ENCODE measurements around the gene PACSIN2.
"Not testable (repeated sequence)": the region's sequence is repeated elsewhere in the genome, so short reads cannot be mapped to it uniquely, and the experiment has no call there.

Gene PACSIN2

DNA sequence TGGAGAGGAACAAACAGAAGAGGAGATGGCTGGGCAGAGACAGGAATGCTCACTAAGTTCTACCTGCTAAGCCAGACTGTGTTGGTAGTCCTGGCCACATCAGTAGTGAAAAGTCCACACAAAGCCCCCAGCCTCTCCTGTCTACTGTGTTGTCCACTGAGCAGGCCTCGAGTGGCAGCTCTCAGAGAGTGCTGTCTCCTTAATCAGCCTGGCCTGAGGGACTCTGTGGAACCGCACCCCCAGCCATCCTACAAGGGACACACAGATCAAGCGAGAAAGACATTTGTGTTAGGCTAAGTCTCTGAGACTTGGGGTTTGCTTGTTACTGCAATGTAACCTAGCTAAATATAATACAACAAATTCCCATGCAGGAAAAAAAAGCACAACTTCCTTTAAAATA lies 71.0 kb downstream of the PACSIN2 start:
- DNase-seq (ENCODE audit: extremely low read depth, low read depth): no peak
- TF ChIP-seq, protein P1, sequence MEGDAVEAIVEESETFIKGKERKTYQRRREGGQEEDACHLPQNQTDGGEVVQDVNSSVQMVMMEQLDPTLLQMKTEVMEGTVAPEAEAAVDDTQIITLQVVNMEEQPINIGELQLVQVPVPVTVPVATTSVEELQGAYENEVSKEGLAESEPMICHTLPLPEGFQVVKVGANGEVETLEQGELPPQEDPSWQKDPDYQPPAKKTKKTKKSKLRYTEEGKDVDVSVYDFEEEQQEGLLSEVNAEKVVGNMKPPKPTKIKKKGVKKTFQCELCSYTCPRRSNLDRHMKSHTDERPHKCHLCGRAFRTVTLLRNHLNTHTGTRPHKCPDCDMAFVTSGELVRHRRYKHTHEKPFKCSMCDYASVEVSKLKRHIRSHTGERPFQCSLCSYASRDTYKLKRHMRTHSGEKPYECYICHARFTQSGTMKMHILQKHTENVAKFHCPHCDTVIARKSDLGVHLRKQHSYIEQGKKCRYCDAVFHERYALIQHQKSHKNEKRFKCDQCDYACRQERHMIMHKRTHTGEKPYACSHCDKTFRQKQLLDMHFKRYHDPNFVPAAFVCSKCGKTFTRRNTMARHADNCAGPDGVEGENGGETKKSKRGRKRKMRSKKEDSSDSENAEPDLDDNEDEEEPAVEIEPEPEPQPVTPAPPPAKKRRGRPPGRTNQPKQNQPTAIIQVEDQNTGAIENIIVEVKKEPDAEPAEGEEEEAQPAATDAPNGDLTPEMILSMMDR (IDR thresholded peaks at IDR 0.05; ENCODE audit: low read depth, low read length): no peak

DNA sequence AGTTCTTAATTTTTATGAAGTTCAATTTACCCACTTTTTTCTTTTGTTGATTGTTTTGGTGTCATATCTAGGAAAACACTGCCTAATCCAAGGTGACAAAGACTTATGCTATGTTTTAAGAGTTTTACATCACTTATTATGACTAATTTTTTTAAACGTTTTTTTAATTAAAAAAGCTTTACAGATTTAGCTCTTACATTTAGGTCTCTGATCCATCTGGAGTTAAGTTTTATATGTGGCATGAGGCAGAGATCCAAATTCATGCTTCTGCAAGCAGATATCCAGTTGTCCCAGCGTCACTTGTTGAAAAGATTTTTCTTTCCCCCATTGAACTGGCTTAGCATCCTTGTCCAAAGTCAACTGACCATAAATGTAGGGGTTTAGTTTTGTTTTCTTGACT lies 72.6 kb downstream of the PACSIN2 start:
- TF ChIP-seq, protein P1 (IDR thresholded peaks at IDR 0.05; ENCODE audit: low read depth, low read length): no peak
- no peak for DNase-seq (ENCODE audit: extremely low read depth, low read depth)

DNA sequence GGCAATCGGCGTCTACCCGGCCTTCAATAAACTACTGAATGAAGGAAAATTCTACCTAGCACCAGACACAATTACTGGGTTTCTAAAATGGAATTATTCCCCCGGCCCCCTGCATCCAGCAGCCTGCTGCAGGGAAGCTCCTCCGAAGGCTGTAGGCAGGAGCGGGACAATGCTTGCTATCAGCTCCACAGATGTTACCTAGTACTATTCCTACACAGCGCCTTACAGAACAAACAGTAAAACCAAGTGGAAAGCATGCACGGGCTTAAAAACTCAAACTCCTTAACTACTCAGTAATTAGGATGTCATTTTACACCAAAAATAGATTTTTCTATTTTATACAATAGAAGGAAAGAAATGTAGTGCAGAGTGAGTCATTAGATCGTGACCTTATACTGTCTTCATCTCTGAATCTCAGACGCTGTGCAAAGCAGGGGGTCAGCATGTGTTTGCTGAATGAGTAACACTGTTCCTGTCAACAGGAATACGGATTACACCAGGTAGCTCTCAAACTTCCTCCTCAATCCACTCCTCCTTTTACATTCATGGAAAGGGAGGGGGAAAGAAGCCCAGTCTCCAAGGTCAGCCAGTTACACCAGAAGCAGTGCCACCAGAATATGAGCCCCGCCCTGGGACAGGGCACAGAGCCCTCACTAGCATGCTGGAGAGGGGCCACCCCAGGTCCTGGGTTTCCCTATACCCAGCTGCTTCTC lies 74.9 kb downstream of the PACSIN2 start:
- DNase-seq (ENCODE audit: extremely low read depth, low read depth): no peak
- TF ChIP-seq, protein P1 (IDR thresholded peaks at IDR 0.05; ENCODE audit: low read depth, low read length): no peak

DNA sequence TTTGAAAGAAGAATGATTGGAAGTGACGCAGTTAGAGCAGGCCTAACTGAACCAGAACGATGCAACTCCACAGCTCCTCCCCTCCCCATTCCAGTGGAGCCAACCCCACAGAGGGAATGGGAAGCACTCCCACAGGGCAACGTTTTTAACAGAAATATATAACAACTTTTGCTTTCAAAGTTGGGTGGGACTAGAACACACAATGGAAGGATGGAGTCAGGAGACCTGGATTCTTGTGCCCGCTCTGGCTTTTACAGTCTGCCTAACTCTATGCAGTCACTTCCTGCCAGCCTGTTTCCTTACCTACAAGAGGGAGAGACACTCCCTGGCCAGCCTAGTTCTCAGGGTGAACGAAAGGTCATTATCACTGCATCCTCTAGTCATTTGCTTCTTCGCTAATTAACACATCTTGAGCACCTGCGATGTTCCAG lies 75.5 kb downstream of the PACSIN2 start:
- TF ChIP-seq, protein P1 (IDR thresholded peaks at IDR 0.05; ENCODE audit: low read depth, low read length): no peak
- DNase-seq (ENCODE audit: extremely low read depth, low read depth): no peak

DNA sequence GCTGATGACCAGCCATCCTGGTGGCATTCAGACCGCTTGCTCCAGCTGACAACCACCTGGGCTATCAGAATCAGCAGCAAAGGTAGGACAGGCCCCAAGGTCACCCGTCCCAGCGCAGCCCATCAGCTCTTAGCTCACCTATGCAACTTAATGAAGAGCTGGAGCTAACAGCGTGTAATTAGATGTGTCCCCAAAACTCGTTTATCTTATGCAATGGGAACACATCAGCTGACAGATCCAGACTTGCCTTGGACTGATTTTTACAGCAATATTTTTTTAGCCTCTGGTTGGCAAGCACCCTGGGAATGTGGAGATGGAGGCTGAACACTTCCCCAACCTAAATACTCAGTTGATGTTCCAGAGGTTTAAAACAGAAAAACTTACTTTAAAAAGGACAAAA lies 76.0 kb downstream of the PACSIN2 start:
- no peak for DNase-seq (ENCODE audit: extremely low read depth, low read depth)

DNA sequence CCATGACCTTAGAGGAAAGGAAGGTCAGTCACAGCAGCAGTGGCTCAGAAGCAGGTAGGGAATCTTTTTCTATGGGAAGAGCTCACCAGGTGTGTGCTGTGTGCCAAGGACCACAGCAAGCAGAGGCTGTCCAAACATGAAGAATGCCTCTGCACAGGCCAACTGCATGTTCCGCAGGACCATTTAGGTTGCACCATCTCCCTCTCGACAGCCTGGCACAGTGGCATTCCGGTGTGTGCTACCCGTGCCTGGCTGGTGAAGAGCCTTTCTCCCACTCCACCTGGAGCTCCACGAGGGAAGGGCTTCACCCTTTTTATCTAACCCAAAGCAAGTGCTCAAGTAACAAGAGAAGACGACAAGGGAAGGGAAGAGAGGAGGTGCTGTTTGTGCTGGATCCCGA lies 76.5 kb downstream of the PACSIN2 start:
- TF ChIP-seq, protein P1 (IDR thresholded peaks at IDR 0.05; ENCODE audit: low read depth, low read length): no peak
- DNase-seq (ENCODE audit: extremely low read depth, low read depth): no peak

More for the DNA sequence above, 76.0 kb downstream of the PACSIN2 start:
- TF ChIP-seq, protein P1 (IDR thresholded peaks at IDR 0.05; ENCODE audit: low read depth, low read length): no peak

DNA sequence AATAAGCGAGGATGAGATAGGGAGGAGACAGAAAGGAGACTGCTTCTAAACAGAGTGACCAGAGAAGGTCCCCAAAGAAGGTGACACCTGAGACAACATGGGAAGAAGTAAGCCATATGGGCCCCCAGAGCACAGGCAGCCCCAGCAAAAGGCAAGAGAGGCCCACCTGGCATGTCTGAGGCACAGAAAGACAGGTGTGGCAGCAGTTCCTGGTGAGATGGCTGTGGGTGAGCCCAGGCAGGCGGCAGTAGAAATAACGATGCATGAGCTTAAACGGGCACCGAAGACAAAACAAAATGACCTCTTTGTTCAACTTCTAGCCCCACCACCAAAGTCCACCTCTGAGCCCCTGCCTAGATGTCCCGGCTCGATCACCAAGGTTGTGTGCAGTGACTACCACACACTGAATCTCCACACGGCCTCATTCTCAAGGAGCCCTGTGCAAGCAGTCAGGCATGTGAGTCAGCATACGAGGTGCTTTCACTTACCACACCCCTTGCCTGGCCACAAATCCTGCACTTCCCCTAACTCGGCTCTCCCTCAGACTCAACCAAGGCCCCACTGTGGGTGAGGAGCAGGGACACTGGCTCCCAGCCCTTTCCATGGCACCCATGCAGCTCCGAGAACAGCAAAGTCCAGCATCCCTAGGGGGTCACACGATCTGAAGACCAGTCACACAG lies 77.6 kb downstream of the PACSIN2 start:
- TF ChIP-seq, protein P1 (IDR thresholded peaks at IDR 0.05; ENCODE audit: low read depth, low read length): no peak
- no peak for DNase-seq (ENCODE audit: extremely low read depth, low read depth)

DNA sequence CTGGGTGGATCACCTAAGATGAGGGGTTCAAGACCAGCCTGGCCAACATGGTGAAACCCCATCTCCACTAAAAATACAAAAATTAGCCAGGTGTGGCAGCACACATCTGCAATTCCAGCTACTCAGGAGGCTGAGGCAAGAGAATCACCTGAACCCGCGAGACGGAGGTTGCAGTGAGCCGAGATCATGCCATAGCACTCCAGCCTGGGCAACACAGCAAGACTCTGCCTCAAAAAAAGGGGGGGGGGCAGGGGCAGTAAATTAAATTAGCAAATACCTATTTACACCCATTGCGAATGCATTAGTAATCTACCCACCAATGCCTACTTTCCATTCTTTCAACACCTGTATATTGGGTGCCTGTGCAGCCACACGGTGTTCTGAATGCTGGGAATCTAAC lies 78.3 kb downstream of the PACSIN2 start:
- not testable (repeated sequence) for DNase-seq (ENCODE audit: extremely low read depth, low read depth)
